Ramos (cell line): Measurements from ENCODE around the gene BICDL1.

Experiments
- in situ Hi-C: fragments of 300-500 bp; cut with MboI; formaldehyde crosslinking; loops from one replicate; pipeline ENCODE4 v1.14.3; 2022; ENCODE audit warnings: low sequenced_read_pairs; ENCODE audit not compliant: unreplicated experiment

Gene BICDL1

DNA sequence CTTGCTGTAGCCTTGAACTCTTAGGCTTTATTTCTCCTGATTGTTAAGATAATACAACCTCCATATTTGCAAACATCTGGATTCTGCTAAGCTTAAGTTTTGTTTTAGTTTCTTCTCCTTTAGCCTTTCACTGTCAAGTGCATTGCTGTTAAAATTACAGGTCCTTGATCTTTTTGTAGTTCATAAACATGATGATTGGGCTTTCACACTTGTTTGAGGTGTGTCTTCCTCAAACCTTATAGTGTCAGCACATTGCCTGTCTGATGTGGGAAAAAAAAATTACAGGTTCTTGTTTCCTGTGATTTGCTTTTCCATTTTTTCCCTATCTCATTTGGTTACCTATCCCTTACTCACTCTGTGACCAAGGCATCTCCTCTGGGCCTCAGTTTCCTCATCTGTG is 59.2 kb downstream of the BICDL1 start:
- in situ Hi-C loops, result no loop called here

DNA sequence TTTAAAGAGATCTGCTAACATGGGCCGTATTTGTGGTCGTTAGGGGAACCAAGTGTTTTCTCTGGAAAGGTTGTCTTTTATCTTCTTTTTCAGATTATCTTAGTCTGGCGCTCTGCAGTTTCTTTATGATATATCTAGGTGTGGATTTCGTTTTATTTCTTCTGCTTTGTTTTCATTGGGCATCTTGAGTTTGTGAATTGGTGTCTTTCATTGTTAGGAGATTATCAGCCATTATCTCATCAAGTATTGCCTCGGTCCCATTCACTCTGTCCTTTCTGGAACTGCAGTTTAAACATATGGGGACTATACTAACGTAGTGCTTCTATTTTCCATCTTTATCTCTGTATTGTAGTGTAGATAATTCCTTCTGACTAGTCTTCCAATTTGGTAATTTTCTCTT is 60.4 kb downstream of the BICDL1 start:
- in situ Hi-C loops, result no loop called here

DNA sequence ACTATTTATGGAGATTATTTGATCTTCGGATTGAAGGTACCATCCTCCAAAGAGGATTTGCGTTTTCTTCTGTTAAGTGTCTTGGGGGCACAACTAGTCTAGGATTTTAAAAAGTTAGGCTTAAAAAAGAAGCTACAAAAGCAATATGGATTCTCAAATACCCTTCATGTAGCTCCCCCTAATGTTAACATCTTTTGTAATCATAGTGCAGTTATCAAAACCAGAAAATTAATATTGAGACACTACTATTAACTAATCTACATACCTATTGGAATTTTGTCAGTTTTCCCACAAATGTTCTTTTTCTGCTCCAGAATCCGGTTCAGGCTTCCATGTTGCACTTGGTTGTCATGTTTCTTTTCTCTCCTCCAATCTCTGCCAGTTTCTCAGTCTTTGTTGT is 62.5 kb downstream of the BICDL1 start:
- in situ Hi-C loops, result no loop called here

DNA sequence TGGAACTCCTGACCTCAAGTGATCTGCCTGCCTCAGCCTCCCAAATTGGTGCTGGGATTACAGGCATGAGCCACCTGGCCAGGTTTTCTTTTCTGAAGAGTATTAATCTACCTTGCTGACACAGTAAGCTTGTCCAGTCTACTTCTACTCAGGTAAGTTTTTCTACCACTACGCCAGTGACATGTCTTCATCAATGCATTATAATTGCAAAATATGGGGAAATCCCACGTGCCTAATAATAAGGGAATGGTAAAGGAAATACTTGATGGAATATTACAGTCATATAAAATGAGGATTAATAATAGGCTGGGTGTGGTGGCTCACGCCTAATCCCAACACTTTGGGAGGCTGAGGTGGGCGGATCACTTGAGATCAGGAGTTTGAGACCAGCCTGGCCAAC is 65.3 kb downstream of the BICDL1 start:
- in situ Hi-C loops, result no loop called here

DNA sequence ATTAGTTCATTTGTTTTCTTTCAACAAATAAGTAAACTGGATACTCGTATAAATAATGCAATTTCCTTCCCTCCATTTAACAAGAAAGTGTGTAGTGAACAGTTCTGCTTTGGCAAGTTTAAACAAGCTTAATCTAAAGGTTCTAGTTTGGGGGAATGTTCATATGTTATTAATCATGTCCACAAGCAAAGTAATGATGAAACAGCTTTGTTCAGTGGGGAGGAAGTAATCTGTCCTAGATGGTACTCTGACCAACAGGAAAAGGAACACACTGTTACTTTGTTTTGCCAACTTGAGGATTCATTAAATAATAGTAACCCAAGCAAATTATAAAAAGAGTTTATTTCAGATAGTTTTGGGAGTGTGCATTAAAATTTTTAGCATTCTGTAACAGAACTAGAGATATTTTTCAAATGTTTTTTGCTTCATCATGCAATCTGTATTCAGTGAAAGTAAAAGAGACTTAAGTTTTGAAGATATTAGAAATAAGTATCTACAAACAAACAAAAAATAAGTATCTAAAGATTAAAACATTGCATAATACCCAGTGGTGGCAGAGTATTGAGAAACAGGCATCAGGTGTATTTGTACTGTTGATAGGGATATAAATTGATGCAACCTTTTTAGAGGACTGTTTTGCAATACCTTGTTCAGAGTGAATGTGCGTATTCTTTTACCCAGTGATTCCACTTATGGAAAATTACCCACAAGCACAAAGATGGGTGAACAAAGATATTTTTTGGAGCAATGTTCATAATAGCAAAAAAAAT is 66.4 kb downstream of the BICDL1 start:
- in situ Hi-C loops, result no loop called here

DNA sequence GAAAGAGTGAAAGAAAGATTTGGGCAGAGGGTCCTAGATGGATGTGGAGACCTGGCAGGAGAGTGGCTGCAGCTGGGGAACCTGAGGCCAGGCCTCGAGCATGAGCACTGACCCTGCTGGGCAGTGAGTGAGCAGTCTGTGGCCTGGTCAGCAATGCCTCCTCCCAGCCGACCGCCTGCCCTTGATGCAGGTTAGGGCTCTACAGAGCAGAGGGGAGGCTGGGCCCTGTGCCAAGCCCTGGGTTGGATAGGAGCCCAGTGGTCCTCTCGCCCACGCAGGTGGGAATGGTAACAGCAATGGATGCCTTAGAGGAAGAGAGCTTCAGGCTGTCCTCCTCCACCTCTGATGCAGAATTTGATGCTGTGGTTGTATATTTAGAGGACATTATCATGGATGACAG is 67.7 kb downstream of the BICDL1 start:
- in situ Hi-C loops, result no loop called here

DNA sequence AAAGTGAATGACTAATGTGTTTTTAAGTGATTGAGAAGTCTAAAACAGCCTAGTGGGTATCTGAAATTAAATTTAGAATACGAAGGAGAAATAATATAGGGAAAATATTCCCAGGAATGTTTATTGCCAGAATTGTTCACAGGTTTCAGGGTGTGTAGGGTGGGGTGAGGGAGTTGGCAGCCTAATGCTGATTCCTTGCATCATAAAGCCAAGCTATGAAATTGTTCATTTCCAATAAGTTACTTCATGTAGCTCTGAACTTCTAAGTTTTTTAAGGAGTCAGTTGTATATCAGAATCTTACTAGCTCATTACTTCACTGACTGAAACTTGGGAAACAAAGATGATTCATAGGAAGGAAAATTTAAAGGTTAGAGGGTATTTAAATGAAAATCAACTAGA is 71.2 kb downstream of the BICDL1 start:
- in situ Hi-C loops, result no loop called here

DNA sequence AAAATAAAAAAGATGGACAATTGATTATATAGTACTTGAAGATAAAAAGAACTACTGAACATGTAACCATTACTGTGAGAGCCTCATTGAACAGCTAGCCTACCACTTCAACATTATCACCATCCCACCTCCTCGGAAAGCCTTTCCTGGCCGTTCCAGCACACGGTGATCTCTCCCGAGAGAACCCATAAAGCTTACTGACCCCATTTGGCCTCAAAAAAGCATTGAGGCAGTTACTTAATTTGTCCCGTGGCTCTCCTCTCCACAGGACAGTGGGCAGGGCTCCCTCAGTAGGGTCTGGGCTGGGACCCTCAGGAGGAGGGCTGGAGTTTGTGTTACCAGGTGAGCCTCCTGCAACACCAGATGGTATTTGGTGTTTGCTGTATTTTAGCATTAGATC is 71.7 kb downstream of the BICDL1 start:
- in situ Hi-C loops, result no loop called here

DNA sequence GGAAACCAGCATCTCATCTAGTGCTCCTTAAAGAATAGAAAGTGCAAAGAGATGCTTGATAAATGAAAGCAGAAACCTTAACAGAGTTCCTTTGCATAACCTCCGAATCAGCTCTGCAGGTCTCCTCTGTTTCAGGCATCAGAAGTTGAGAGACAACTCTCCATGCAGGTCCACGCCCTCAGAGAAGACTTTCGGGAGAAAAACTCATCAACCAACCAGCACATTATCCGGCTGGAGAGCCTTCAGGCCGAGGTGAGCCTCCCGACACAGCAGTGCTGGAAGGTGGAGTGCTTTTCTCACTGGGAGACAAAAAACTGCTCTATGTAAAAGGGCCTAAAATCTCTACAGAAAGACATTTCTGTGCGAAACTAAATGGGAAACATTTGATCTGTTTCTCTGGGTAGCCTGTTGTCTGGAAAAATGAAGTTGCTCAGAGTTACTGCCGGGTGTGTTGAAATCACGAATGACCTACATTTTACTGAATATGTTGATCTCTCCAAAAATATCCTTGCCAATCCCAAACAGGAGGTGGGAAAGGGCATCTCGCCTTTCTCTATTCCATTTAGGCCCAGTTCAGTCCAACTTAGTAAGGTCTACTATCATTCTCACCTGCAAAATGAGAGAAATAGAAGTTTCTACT is 72.7 kb downstream of the BICDL1 start:
- in situ Hi-C loops, result no loop called here

DNA sequence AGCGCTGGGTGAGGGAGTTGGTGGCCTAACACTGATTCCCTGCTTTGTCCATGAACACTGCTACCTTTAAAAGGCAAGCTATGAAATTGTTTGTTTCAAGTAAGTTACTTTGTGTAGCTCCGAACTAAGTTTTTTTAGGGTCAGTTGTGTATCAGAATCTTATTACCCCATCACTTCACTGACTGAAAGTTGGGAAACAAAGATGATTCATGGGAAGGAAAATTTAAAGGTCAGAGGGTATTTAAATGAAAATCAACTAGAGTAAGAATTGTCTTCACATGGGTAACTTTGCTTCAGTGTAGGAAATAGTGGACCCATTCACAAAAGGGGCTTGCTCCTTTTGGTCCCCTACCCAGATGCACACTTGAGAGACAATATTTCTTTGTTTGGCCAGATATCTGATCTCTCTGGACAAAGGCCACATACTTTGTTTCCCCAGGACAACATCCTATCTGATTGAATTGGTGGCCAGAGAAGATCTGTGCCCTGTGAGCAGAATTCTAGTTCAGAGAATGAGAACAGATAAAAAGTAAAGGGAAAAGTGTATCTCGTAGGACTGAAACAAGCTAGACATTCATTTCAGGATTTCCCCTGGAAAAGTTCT is 74.0 kb downstream of the BICDL1 start:
- in situ Hi-C loops, result no loop called here

DNA sequence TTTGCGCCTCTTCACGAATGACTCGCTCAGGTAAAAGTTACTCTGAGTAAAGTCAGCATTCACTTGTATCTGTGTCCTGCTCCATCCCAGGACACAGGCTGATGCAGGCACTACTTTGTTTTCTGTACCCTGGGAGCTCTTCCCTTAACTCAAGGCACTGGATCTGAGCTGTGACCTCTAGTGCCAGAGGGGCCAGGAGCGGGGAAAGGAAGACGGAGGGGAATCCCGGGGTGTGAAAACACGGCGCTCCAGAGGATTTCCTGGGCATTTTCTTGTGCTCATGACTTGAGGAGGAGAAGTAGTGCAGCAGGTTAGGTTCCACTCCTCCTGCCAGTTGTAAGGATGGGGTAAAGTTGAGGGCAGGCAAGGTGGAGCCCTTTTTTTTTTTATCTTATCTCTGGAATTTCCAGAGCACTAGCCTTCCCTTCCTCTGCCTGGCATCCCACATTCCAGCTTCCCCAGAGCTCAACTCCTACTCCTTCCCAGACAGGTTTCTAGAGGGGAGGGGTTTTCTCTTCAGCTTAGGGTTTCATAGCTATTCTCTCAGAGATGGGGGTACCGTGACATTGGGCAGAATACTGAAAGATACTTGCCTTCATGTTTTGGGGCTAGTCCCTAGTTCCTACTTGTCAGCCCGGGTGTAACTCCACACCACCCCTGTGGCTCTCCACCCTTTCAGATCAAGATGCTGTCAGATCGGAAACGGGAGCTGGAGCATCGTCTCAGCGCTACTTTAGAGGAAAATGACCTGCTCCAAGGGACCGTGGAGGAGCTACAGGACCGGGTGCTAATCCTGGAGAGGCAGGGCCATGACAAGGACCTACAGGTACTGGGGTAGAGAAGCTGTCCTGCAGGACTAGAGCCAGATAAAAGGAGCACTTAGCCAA is 75.3 kb downstream of the BICDL1 start:
- in situ Hi-C loops, result no loop called here

DNA sequence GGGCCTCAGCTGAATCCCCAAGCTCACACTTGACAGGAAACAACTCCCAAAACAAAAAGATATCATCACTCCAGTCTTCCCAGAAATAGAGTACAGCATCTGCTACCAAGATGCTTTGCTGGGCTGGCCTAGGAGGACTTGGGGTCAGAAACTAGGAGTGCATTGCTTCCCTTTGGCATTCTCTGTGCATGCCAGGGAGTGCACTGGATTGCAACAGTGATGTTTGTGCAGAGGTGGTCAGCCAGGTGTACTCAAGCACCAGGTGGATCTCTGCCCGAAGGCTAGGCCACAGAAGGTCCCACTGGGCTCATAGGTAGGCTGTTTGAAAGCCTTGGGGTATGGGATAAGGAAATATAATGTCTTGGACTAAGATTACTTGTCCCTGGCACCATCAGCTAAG is 76.4 kb downstream of the BICDL1 start:
- in situ Hi-C loops, result no loop called here

DNA sequence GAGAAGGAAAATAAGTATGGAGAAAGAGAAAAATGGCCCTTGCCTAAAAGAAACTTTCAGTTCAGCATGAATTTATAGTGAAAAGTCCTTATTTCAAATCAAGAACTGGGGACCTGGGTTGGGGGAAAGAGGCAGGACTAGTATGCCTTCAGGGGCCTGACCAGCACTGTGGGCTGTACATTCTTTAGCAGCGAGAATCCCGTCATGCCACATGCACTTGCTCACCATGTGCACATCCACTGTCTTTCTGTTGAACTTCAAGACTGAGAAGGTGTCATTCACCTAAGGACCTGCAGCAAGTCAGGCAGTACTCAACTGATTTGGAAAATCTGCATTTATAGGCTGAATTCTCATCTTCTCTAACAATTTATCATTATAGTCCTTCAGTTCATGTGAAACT is 77.3 kb downstream of the BICDL1 start:
- in situ Hi-C loops, result no loop called here

DNA sequence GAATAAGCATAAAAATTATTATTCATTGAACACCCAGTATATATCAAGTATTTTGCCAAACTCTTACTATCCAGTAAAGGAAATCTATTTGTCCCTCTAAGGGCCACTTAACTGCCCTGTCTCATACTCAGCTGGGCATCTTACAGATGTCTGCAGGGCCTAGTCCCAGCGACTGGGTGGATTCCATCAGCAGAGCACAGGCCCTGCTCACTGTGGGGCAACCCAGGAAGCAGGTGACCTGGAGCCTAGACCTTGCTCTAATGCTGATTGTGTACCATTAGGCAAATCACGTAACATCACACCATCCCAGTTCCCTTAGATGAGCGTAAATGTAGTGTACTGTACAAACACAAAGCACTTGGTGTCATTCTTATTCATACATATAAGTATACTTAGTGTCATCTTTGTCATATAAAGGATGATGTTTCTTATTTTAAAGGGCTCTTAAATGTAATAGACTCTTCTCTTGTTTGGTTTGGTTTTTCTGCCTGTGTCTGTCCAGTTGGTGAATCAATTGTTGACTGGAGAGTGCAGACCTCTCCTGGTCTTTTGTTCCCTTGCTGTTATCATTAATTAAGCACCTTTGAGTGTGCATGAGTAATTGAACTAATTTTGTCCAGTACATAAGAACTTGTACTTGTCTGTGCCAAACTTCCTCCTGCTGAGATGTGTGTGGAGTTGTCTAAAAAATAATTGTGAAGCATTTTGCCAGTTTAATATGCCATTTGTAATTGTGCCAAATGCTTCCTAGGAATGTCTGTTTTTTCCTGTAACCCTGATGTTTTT is 78.2 kb downstream of the BICDL1 start:
- in situ Hi-C loops, result no loop called here

DNA sequence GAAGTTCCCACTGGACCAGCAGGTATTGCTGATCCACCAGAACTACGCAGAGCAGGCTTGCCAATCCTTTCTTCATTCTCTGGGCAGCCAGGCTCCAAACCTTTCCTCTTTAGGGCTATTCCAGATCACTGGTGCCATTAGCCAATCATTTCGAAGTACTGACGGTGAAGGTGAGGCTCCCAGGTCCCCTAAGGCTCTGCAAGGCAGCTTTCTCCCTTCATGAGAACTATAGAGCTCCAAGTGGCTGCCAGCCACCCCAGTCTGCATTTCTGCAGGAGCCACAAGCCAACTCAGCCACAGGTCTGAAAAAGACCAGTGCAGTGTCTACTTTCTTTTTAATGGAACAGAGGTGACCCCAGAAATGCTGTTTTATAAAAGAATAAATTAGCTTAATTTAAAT is 78.9 kb downstream of the BICDL1 start:
- in situ Hi-C loops, result no loop called here

DNA sequence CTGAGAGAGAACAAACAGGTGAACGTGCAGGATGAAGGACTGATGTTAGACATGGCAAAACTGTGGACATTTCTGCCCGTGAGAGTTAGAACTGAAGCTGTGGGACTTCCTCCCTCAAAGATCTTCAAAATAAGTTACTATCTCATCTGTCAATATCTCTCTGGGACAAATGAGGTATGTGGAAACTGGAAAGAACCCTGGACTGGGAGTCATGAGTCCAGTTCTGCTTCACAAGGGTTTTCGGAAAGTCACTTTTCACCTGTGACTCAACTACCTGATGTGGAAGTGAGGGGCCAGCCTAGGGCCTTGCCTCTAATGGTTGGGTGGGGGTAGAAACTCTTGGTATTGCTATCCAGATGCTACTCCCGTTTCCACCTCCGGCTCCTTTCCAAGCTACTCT is 80.2 kb downstream of the BICDL1 start:
- in situ Hi-C loops, result no loop called here

DNA sequence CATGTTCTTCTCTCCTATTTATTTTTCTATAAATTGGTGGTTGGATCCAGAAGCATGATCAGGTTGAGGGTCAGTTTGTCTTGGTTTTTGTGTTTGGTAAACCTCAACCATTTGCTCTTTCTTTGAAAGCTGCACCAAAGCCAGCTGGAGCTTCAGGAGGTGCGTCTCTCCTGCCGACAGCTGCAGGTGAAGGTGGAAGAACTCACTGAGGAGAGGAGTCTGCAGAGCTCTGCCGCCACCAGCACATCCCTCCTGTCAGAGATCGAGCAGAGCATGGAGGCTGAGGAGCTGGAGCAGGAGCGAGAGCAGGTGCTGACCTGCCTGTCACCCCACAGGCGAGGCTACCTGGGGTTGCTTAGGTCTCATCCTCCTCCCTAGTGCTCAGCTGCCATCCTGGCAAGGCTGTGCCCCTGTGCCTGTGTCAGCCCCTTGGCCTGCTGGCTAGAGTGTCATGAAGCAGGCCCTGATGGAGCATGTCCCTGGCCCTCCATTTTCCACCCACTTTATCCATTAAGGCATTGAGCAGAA is 82.5 kb downstream of the BICDL1 start:
- in situ Hi-C loops, result no loop called here

DNA sequence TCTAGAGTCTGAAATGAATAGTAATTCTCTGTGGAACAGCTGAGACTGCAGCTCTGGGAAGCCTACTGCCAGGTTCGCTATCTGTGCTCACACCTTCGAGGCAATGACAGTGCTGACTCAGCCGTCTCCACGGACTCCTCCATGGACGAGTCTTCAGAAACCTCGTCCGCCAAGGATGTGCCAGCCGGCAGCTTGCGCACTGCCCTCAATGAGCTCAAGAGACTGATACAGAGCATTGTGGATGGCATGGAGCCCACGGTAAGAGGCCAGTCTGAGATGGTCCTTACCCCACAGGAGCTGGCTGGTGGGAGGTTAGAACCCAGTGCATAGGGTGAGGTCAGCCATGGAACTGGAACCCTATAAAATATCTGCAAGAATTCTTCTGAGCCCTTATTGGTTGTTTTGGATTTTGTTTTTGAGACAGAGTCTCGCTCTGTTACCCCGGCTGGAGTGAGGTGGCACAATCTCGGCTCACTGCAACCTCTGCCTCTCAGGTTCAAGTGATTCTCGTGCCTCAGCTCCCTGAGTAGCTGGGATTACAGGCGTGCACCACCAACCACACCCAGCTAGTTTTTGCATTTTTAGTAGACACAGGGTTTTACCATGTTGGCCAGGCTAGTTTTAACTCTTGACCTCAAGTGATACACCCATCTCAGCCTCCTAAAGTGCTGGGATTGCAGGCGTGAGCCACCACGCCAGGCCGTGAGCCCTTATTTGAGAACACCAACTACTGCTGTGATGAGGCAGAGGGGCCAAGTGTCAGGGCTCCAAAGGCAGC is 83.6 kb downstream of the BICDL1 start:
- in situ Hi-C loops, result no loop called here

DNA sequence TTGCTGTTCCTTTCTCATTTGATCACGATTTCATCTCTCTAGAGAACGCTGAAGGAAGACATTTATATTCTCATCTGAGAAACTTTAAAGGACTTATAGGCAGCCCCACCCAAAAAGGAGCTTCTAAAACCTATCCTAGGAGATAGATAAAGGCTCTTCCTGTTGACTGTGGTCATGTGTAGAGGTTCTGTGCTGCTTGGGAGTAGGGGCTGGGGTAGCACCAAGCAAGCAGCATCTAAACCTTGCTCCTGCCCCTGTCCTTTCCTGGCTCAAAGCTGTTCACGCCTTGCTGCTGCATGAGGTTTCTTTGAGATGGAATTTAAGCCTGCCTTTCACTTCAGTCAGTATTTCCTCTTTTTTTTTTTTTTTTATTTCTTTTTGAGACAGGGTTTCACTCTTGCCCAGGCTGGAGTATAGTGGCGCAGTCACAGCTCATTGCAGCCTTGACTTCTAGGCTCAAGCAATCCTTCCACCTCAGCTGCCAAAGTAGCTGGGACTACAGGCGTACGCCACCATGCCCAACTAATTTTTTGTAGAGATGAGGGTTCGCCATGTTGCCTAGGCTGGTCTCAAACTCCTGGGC is 86.1 kb downstream of the BICDL1 start:
- in situ Hi-C loops, result no loop called here
